ENCODE measurements around the gene CPA3.

DNA sequence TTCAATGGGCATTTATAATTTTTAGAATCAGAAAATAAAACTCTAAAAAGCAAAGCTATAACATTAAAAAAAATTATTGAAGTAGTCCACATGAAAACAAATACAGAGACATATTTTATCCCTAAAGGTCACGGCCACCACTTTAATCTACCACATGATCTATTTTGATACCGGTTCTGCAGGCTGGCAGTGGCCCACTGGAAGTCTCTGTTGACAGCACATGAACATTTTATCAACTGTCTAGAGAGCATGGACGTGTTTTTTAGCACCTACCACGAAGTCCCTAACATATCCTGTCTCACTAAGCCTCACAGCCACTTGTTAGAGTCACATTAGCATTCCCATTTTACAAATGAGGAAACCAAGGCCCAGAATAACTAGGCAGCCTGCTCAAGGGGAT, 1.8 kb upstream of the CPA3 start:
- TF ChIP-seq, protein P1, sequence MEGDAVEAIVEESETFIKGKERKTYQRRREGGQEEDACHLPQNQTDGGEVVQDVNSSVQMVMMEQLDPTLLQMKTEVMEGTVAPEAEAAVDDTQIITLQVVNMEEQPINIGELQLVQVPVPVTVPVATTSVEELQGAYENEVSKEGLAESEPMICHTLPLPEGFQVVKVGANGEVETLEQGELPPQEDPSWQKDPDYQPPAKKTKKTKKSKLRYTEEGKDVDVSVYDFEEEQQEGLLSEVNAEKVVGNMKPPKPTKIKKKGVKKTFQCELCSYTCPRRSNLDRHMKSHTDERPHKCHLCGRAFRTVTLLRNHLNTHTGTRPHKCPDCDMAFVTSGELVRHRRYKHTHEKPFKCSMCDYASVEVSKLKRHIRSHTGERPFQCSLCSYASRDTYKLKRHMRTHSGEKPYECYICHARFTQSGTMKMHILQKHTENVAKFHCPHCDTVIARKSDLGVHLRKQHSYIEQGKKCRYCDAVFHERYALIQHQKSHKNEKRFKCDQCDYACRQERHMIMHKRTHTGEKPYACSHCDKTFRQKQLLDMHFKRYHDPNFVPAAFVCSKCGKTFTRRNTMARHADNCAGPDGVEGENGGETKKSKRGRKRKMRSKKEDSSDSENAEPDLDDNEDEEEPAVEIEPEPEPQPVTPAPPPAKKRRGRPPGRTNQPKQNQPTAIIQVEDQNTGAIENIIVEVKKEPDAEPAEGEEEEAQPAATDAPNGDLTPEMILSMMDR (IDR thresholded peaks at IDR 0.05) = no peak
- no peak for TF ChIP-seq POLR2A (IDR thresholded peaks at IDR 0.05)
- no peak for TF ChIP-seq POLR2AphosphoS5 (IDR thresholded peaks at IDR 0.05)
